HCT116 (cell line): ENCODE results near the gene CCBE1. TPM values are rescaled to one million over a fixed set of nuclear protein-coding genes. Genes with fewer than 3 reads are reported as not detected.

Experiments
- ATAC-seq: fragments of 200-7000 bp; cut with Tn5 transposase; 2 replicates; pipeline ENCODE4 v1.9.1; 2020; ENCODE audit warnings: mild to moderate bottlenecking, moderate library complexity
- BruUV-seq: library from RNA; stranded (reverse); fragments of 400-500 nt; replicated peaks from 2 replicates; lab custom pipeline; 2021; lab: Mats Ljungman, UMichigan
- CTCF ChIA-PET: fragments of 300-600 bp; sonication (Branson Sonifier 250); formaldehyde crosslinking; loops from one replicate; lab custom pipeline; 2021; ENCODE audit warnings: antibody characterized with exemption; lab: Charles Lee
- POLR2A ChIA-PET: fragments of 300-600, 350-600 bp; sonication (Branson Sonifier 250); formaldehyde crosslinking; loops from one replicate; lab custom pipeline; 2021; ENCODE audit warnings: antibody characterized with exemption; lab: Charles Lee
- RAD21 ChIA-PET, 2 experiments: fragments of 300-600 bp; sonication (Branson Sonifier 250); formaldehyde crosslinking; loops; one replicate each; lab custom pipeline; 2023; ENCODE audit warnings: low total read pairs in 2 of 2; ENCODE audit not compliant: uncharacterized antibody in 2 of 2, unreplicated experiment in 2 of 2, low non-redundant PET in 1 of 2; lab: Charles Lee
- DNase-seq: peaks from one replicate; pipeline ENCODE4 v3.0.0-alpha.2; 2010; ENCODE audit warnings: low read depth, low spot score
- H2AFZ ChIP-seq: fragments of 200-600 bp; shearing (Covaris generic), sonication (generic); 2 replicates; pipeline ENCODE4 v1.6.1; 2017; ENCODE audit warnings: low read depth, mixed run types, mixed read lengths, antibody characterized with exemption, low read length; ENCODE audit not compliant: poor library complexity, severe bottlenecking
- H3K27ac ChIP-seq: 2 replicates; pipeline ENCODE4 v1.5.1; 2012; ENCODE audit warnings: low read depth, low read length
- H3K27me3 ChIP-seq: fragments of 200-600 bp; sonication (generic); 2 replicates; pipeline ENCODE4 v1.6.1; 2016; ENCODE audit warnings: mixed run types, low read length, mixed read lengths; ENCODE audit not compliant: insufficient read depth
- H3K36me3 ChIP-seq, 2 experiments: fragments of 200-500 bp in 1 of 2; fragments of 200-600 bp in 1 of 2; sonication (Bioruptor generic) in 1 of 2; sonication (generic) in 1 of 2; 2 replicates each; pipeline versions ENCODE4 v1.5.1 to v1.6.1; 2014 to 2016; ENCODE audit warnings: low read length in 2 of 2, inconsistent platforms in 1 of 2, mixed read lengths in 1 of 2, mixed run types in 1 of 2; ENCODE audit not compliant: insufficient read depth in 2 of 2, control insufficient read depth in 1 of 2
- H3K4me1 ChIP-seq, 2 experiments: fragments of 200-600 bp in 1 of 2; sonication (generic) in 1 of 2; 2 replicates each; pipeline versions ENCODE4 v1.5.1 to v1.6.1; 2012 to 2017; ENCODE audit warnings: low read length in 2 of 2, inconsistent platforms in 1 of 2, mild to moderate bottlenecking in 1 of 2, mixed read lengths in 1 of 2, mixed run types in 1 of 2, moderate library complexity in 1 of 2; ENCODE audit not compliant: insufficient read depth in 2 of 2, control insufficient read depth in 1 of 2
- H3K4me2 ChIP-seq: fragments of 200-600 bp; sonication (generic); 2 replicates; pipeline ENCODE4 v1.6.1; 2017; ENCODE audit warnings: mixed run types, low read length, mixed read lengths
- H3K4me3 ChIP-seq, 2 experiments: fragments of 200-600 bp in 1 of 2; sonication (generic) in 1 of 2; replicated peaks in 1 of 2; 2 replicates each; pipeline ENCODE4 v1.5.1; 2011 to 2016; ENCODE audit warnings: low read length in 2 of 2, control low read depth in 1 of 2, low read depth in 1 of 2, mild to moderate bottlenecking in 1 of 2, mixed read lengths in 1 of 2, mixed run types in 1 of 2
- H3K79me2 ChIP-seq: fragments of 200-600 bp; sonication (generic); 2 replicates; pipeline ENCODE4 v1.6.1; 2017; ENCODE audit warnings: mild to moderate bottlenecking, mixed run types, low read length, moderate library complexity, mixed read lengths; ENCODE audit not compliant: insufficient read depth
- H3K9ac ChIP-seq: fragments of 200-600 bp; sonication (generic); 2 replicates; pipeline ENCODE4 v1.6.1; 2016; ENCODE audit warnings: low read length, mixed read lengths
- H3K9me2 ChIP-seq: fragments of 200-600 bp; sonication (generic), shearing (Covaris generic); 2 replicates; pipeline ENCODE4 v1.6.1; 2017; ENCODE audit warnings: mixed run types, mild to moderate bottlenecking, moderate library complexity; ENCODE audit not compliant: insufficient read depth
- H3K9me3 ChIP-seq, 2 experiments: fragments of 200-500 bp in 1 of 2; fragments of 200-600 bp in 1 of 2; sonication (Bioruptor generic) in 1 of 2; sonication (generic) in 1 of 2; 2 replicates each; pipeline ENCODE4 v1.6.1; 2014 to 2017; ENCODE audit warnings: low read length in 2 of 2, mixed read lengths in 2 of 2, inconsistent platforms in 1 of 2, low read depth in 1 of 2, mild to moderate bottlenecking in 1 of 2, mixed run types in 1 of 2, moderate library complexity in 1 of 2; ENCODE audit not compliant: control insufficient read depth in 1 of 2, insufficient read depth in 1 of 2
- H4K20me1 ChIP-seq: fragments of 200-600 bp; sonication (generic), shearing (Covaris generic); 2 replicates; pipeline ENCODE4 v1.6.1; 2017; ENCODE audit warnings: mixed run types, mild to moderate bottlenecking, moderate library complexity; ENCODE audit not compliant: insufficient read depth
- EGR1 ChIP-seq: IDR thresholded peaks from 2 replicates; pipeline ENCODE4 v1.6.1; 2012; ENCODE audit warnings: low read depth
- EZH2 ChIP-seq: fragments of 200-600 bp; sonication (generic); IDR thresholded peaks from 2 replicates; pipeline ENCODE4 v1.6.1; 2017; ENCODE audit warnings: antibody characterized with exemption, mixed run types
- EZH2phosphoT487 ChIP-seq: fragments of 200-600 bp; IDR thresholded peaks from 2 replicates; pipeline ENCODE4 v1.6.1; 2018; ENCODE audit warnings: antibody characterized with exemption, borderline replicate concordance
- FOSL1 ChIP-seq: IDR thresholded peaks from 2 replicates; pipeline ENCODE4 v1.6.1; 2012; ENCODE audit warnings: low read depth
- RAD21 ChIP-seq: IDR thresholded peaks from 2 replicates; pipeline ENCODE4 v1.6.1; 2012; ENCODE audit warnings: low read depth, mild to moderate bottlenecking
- REST ChIP-seq: IDR thresholded peaks from 2 replicates; pipeline ENCODE4 v1.6.1; 2012; ENCODE audit warnings: low read depth
- SRF ChIP-seq: IDR thresholded peaks from 2 replicates; pipeline ENCODE4 v1.6.1; 2012; ENCODE audit warnings: low read depth
- TCF7L2 ChIP-seq: IDR thresholded peaks from 2 replicates; pipeline ENCODE4 v1.7.0; 2011; ENCODE audit warnings: borderline replicate concordance, inconsistent platforms; ENCODE audit not compliant: insufficient read depth, insufficient read length; ENCODE audit errors: extremely low read depth
- YY1 ChIP-seq: IDR thresholded peaks from 2 replicates; pipeline ENCODE4 v1.6.1; 2011; ENCODE audit warnings: low read length, low read depth, moderate library complexity, mild to moderate bottlenecking; ENCODE audit not compliant: insufficient replicate concordance; ENCODE audit errors: extremely low read depth
- ZBTB33 ChIP-seq: IDR thresholded peaks from 2 replicates; pipeline ENCODE4 v1.6.1; 2011; ENCODE audit warnings: mild to moderate bottlenecking, low read length, moderate library complexity; ENCODE audit not compliant: insufficient replicate concordance; ENCODE audit errors: extremely low read depth
- ZFX ChIP-seq: fragments of 450-650 bp; IDR thresholded peaks from 2 replicates; pipeline ENCODE4 v1.6.1; 2017
- ZNF274 ChIP-seq: fragments of 200-500 bp; sonication (Bioruptor generic); IDR thresholded peaks from 2 replicates; pipeline ENCODE4 v1.6.1; 2014; ENCODE audit warnings: mild to moderate bottlenecking, low read depth, low read length, inconsistent platforms
- intact Hi-C: fragments of 100-400 bp; cut with micrococcal nuclease; formaldehyde crosslinking; loops from 2 replicates; pipeline ENCODE4 v1.10.0; 2022
- total RNA-seq: library from RNA; stranded (reverse); gene quantifications from one replicate; pipeline ENCODE4 v1.2.1, GENCODE V29; 2021; ENCODE audit not compliant: unreplicated experiment
- TF ChIP-seq, protein P1 (sequence below): IDR thresholded peaks from 2 replicates; pipeline ENCODE4 v1.6.1; 2012
- TF ChIP-seq, protein P2 (sequence below): IDR thresholded peaks from 2 replicates; pipeline ENCODE4 v1.6.1; 2012

The CCBE1 gene
- total RNA-seq, 1 experiment from 2014 or later, result 0.84 TPM

DNA sequence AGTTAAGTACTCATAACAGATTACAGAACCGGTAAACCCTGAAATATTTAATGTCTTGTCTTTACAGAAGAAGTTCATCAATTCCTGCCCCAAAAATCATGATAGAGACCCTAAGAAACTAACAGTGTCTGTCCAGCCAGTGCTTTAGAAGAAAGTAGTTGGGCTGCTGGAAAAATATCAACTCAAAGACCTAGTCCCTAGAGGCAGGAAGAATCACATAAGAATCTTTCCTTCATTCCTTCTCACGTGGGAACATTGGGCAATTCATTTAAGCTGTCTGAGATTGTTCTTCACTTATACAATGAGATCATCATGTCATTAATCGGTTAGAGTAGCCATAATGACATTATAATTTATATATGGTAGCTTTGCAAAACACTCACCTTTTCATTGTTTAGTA is 156.4 kb downstream of the CCBE1 start:
- ATAC-seq (no peak), DNase-seq (no peak)
- no peaks in the 10 kb centered on the region for H3K9me3 ChIP-seq
- H3K36me3 ChIP-seq, result no peaks in the 10 kb centered on the region
- no peak for TF ChIP-seq RAD21
- no peak for TF ChIP-seq EZH2
- TF ChIP-seq YY1, result no peak
- TF ChIP-seq SRF, result no peak
- TF ChIP-seq EZH2phosphoT487, result no peak
- peaks cover 29% of the 10 kb centered on the region for H3K27me3 ChIP-seq
- no peak overlapping the region for H3K27ac ChIP-seq
- RAD21 ChIA-PET, result no interaction called here
- H3K4me2 ChIP-seq, result no peak overlapping the region
- no peaks in the 10 kb centered on the region for H3K9me2 ChIP-seq
- no peak overlapping the region for H2AFZ ChIP-seq
- intact Hi-C loops, result no loop called here
- H4K20me1 ChIP-seq, result no peaks in the 10 kb centered on the region
- no peak overlapping the region for H3K4me3 ChIP-seq
- H3K9ac ChIP-seq, result no peak overlapping the region
- H3K79me2 ChIP-seq, result no peaks in the 10 kb centered on the region
- H3K4me1 ChIP-seq, result no peaks in the 10 kb centered on the region
- POLR2A ChIA-PET, result no interaction called here
- CTCF ChIA-PET, result no interaction called here
- no TSS peak for BruUV-seq

DNA sequence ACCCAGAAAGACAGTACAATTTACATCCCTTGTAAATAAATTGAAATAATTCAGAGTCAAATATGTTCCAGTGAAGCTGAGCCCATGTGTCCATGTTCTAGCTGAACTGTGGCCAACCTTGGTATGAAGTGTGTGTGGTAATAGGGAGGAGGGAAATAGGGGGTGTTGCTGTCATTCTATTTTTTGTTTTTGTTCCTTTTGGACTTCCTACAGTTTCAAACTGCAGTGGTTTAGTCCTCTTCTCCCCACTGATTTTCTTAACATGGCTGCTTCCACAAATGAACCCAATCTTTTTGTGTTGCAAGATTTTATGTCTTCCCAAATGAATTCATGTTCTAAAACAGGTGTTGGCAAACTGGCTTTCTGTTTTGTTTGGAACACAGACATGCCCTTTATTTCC is 156.9 kb downstream of the CCBE1 start:
- no TSS peak for BruUV-seq
- Histone ChIP-seq H3K4me1 (no peaks in the 10 kb centered on the region), H3K27ac (no peak overlapping the region), H3K79me2 (no peaks in the 10 kb centered on the region), H3K36me3 (no peaks in the 10 kb centered on the region), H3K4me3 (no peak overlapping the region), H4K20me1 (no peaks in the 10 kb centered on the region), H2AFZ (no peak overlapping the region), H3K9me2 (no peaks in the 10 kb centered on the region), H3K9me3 (no peaks in the 10 kb centered on the region), H3K9ac (no peak overlapping the region), H3K4me2 (no peak overlapping the region), H3K27me3 (peaks cover 30% of the 10 kb centered on the region)
- TF ChIP-seq ZFX (no peak), EGR1 (no peak), EZH2 (no peak), FOSL1 (no peak), REST (no peak), ZBTB33 (no peak), TCF7L2 (no peak), SRF (no peak), RAD21 (no peak), EZH2phosphoT487 (no peak), ZNF274 (no peak)
- TF ChIP-seq, protein P1, sequence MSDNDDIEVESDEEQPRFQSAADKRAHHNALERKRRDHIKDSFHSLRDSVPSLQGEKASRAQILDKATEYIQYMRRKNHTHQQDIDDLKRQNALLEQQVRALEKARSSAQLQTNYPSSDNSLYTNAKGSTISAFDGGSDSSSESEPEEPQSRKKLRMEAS, result no peak
- TF ChIP-seq, protein P2, sequence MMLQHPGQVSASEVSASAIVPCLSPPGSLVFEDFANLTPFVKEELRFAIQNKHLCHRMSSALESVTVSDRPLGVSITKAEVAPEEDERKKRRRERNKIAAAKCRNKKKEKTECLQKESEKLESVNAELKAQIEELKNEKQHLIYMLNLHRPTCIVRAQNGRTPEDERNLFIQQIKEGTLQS, result no peak
- ChIA-PET RAD21 (no interaction called here), CTCF (no interaction called here), POLR2A (no interaction called here)
- intact Hi-C loops, result no loop called here
- no peak for DNase-seq
- ATAC-seq, result no peak
